GM12878 (cell line): ENCODE measurements around the gene ERICH2. TPM values are rescaled to one million over a fixed set of nuclear protein-coding genes. Genes with fewer than 3 reads are reported as not detected.

Source experiments
- ATAC-seq: fragments of 200-7000 bp; cut with Tn5 transposase; 3 replicates; pipeline ENCODE4 v1.9.1; 2020; ENCODE audit warnings: mild to moderate bottlenecking, moderate library complexity
- BruUV-seq: library from RNA; stranded (reverse); fragments of 400-500 nt; replicated peaks from 2 replicates; lab custom pipeline; 2021; lab: Mats Ljungman, UMichigan
- CTCF ChIA-PET: fragments of 300-600 bp; sonication (Branson Sonifier 250); formaldehyde crosslinking; extraction: SDS; loops from one replicate; lab custom pipeline; 2021; ENCODE audit warnings: inconsistent platforms; lab: Yijun Ruan, JAX
- POLR2A ChIA-PET: fragments of 350-600 bp; formaldehyde crosslinking; extraction: SDS; loops from one replicate; lab custom pipeline; 2021; ENCODE audit warnings: inconsistent platforms; lab: Charles Lee
- RAD21 ChIA-PET: fragments of 300-600 bp; sonication (Branson Sonifier 250); formaldehyde crosslinking; loops from one replicate; lab custom pipeline; 2023; ENCODE audit warnings: antibody characterized with exemption; ENCODE audit not compliant: unreplicated experiment; lab: Charles Lee
- SMC1A ChIA-PET: fragments of 300-600 bp; sonication (Branson Sonifier 250); formaldehyde crosslinking; loops from one replicate; lab custom pipeline; 2023; ENCODE audit not compliant: unreplicated experiment, uncharacterized antibody; lab: Charles Lee
- DNase-seq: peaks from one replicate; pipeline ENCODE4 v3.0.0-alpha.2; 2011; ENCODE audit warnings: low read depth, low spot score
- FAIRE-seq: peaks from 3 replicates; lab custom pipeline; 2011; peaks lifted over from hg19 to GRCh38; lab: Jason Lieb, UNC
- H2AFZ ChIP-seq: 2 replicates; pipeline ENCODE4 v1.6.0; 2011; ENCODE audit warnings: low read depth, low read length, control low read depth; ENCODE audit not compliant: control insufficient read depth
- H3K27ac ChIP-seq: 2 replicates; pipeline ENCODE4 v1.5.1; 2011; ENCODE audit warnings: control low read depth; ENCODE audit not compliant: control insufficient read depth, insufficient read depth
- H3K27me3 ChIP-seq, 2 experiments: replicated peaks in 1 of 2; 2 replicates each; pipeline versions ENCODE4 v1.6.0 to v1.6.1; 2011; ENCODE audit warnings: low read length in 1 of 2; ENCODE audit not compliant: control insufficient read depth in 2 of 2, insufficient read depth in 2 of 2
- H3K36me3 ChIP-seq, 2 experiments: 2 replicates each; pipeline ENCODE4 v1.5.1; 2011; ENCODE audit warnings: low read length in 1 of 2; ENCODE audit not compliant: control insufficient read depth in 2 of 2, insufficient read depth in 2 of 2
- H3K4me1 ChIP-seq: 2 replicates; pipeline ENCODE4 v1.6.1; 2011; ENCODE audit warnings: mild to moderate bottlenecking, low read length, moderate library complexity, mixed read lengths; ENCODE audit not compliant: control insufficient read depth, insufficient read depth
- H3K4me2 ChIP-seq: 2 replicates; pipeline ENCODE4 v1.6.0; 2011; ENCODE audit warnings: control low read depth; ENCODE audit not compliant: control insufficient read depth, insufficient read depth
- H3K4me3 ChIP-seq: fragments of 200-600 bp; sonication (generic); 2 replicates; pipeline ENCODE4 v1.5.1; 2016
- H3K79me2 ChIP-seq: 2 replicates; pipeline ENCODE4 v1.6.0; 2011; ENCODE audit warnings: low read length; ENCODE audit not compliant: control insufficient read depth, insufficient read depth
- H3K9ac ChIP-seq: 2 replicates; pipeline ENCODE4 v1.8.0; 2011; ENCODE audit warnings: low read length, control low read depth, mixed read lengths; ENCODE audit not compliant: control insufficient read depth, insufficient read depth
- H3K9me3 ChIP-seq: replicated peaks from 3 replicates; pipeline ENCODE4 v1.5.1; 2011; ENCODE audit warnings: mild to moderate bottlenecking, low read length; ENCODE audit not compliant: control insufficient read depth, insufficient read depth
- H4K20me1 ChIP-seq: 2 replicates; pipeline ENCODE4 v1.6.0; 2011; ENCODE audit not compliant: control insufficient read depth, insufficient read depth
- BHLHE40 ChIP-seq, 2 experiments: fragments of 450-650 bp in 1 of 2; IDR thresholded peaks; 2 replicates each; pipeline ENCODE4 v1.6.1; 2011 to 2017; ENCODE audit warnings: low read depth in 2 of 2, borderline replicate concordance in 1 of 2, improper control_type of control experiment in 1 of 2, low read length in 1 of 2, mild to moderate bottlenecking in 1 of 2
- BRCA1 ChIP-seq: IDR thresholded peaks from 2 replicates; pipeline ENCODE4 v1.6.1; 2011; ENCODE audit warnings: low read depth, low read length, improper control_type of control experiment
- JUNB ChIP-seq: IDR thresholded peaks from 2 replicates; pipeline ENCODE4 v1.6.1; 2016; ENCODE audit warnings: antibody characterized with exemption, mild to moderate bottlenecking
- NFXL1 ChIP-seq: fragments of 450-650 bp; IDR thresholded peaks from 2 replicates; pipeline ENCODE4 v1.6.1; 2017; ENCODE audit warnings: antibody characterized with exemption, mild to moderate bottlenecking, borderline replicate concordance
- NR2C1 ChIP-seq: fragments of 450-650 bp; IDR thresholded peaks from 2 replicates; pipeline ENCODE4 v1.6.1; 2017; ENCODE audit warnings: antibody characterized with exemption, mild to moderate bottlenecking, moderate library complexity
- RB1 ChIP-seq: fragments of 450-650 bp; formaldehyde crosslinking; IDR thresholded peaks from 2 replicates; pipeline ENCODE4 v1.6.1; 2017; ENCODE audit warnings: mild to moderate bottlenecking, borderline replicate concordance
- SIX5 ChIP-seq: IDR thresholded peaks from 2 replicates; pipeline ENCODE4 v1.6.1; 2011; ENCODE audit warnings: mild to moderate bottlenecking, low read depth, low read length, moderate library complexity; ENCODE audit not compliant: severe bottlenecking
- WGBS: methylation state at CpG from one replicate; pipeline ENCODE4 v1.1.6; 2016; ENCODE audit warnings: low lambda C conversion rate; ENCODE audit not compliant: insufficient replicate concordance, insufficient coverage; ENCODE audit errors: missing lambda C conversion rate; 5-methylcytosine and 5-hydroxymethylcytosine counted together
- in situ Hi-C: fragments of 300-500 bp; cut with MboI; formaldehyde crosslinking; loops from 9 replicates; pipeline ENCODE4 v1.14.3; 2018; ENCODE audit warnings: mixed read lengths
- intact Hi-C: fragments of 100-400 bp; cut with micrococcal nuclease; formaldehyde crosslinking; loops from one replicate; pipeline ENCODE4 v1.14.2; 2022; ENCODE audit not compliant: unreplicated experiment
- polyA plus RNA-seq, 11 experiments: library from polyadenylated mRNA; depleted of rRNA in 4 of 11; unstranded in 6 of 11; stranded (reverse) in 5 of 11; fragments of >200 nt; fragmentation: Nextera tagmentation in 4 of 11; fragmentation: Illumina TruSeq in 1 of 11; extraction: Ambion mirVana in 4 of 11; extraction: Trizol in 1 of 11; gene quantifications; 1 replicate in 1 of 11; 2 replicates in 10 of 11; pipeline versions ENCODE4 v1.2.1 to v1.2.3, GENCODE V29; 2011 to 2016; ENCODE audit warnings: inconsistent platforms in 2 of 11, missing spikeins in 2 of 11, low read depth in 1 of 11
- total RNA-seq, 4 experiments: library from RNA; depleted of rRNA in 3 of 4; stranded (reverse); fragments of >200 nt in 3 of 4; fragmentation: Illumina TruSeq in 1 of 4; extraction: Trizol in 1 of 4; gene quantifications; 2 replicates each; pipeline versions ENCODE4 v1.2.1 to v1.2.3, GENCODE V29; 2013 to 2021
- TF ChIP-seq, protein P1 (sequence below): IDR thresholded peaks from 2 replicates; pipeline ENCODE4 v1.6.1; 2012; ENCODE audit warnings: low read depth, low read length, improper control_type of control experiment
- TF ChIP-seq, protein P2 (sequence below): fragments of 450-650 bp; IDR thresholded peaks from 2 replicates; pipeline ENCODE4 v1.6.1; 2017; ENCODE audit warnings: borderline replicate concordance
- TF ChIP-seq, protein P3 (sequence below): fragments of 450-650 bp; IDR thresholded peaks from 2 replicates; pipeline ENCODE4 v1.6.1; 2018; ENCODE audit warnings: borderline replicate concordance, mild to moderate bottlenecking; ENCODE audit not compliant: partially characterized antibody

Gene ERICH2
- total and polyA plus RNA-seq, 10 of the 15 experiments (the other 5 are each of a cell fraction or from before 2014, with no cell fraction given), result not detected

DNA sequence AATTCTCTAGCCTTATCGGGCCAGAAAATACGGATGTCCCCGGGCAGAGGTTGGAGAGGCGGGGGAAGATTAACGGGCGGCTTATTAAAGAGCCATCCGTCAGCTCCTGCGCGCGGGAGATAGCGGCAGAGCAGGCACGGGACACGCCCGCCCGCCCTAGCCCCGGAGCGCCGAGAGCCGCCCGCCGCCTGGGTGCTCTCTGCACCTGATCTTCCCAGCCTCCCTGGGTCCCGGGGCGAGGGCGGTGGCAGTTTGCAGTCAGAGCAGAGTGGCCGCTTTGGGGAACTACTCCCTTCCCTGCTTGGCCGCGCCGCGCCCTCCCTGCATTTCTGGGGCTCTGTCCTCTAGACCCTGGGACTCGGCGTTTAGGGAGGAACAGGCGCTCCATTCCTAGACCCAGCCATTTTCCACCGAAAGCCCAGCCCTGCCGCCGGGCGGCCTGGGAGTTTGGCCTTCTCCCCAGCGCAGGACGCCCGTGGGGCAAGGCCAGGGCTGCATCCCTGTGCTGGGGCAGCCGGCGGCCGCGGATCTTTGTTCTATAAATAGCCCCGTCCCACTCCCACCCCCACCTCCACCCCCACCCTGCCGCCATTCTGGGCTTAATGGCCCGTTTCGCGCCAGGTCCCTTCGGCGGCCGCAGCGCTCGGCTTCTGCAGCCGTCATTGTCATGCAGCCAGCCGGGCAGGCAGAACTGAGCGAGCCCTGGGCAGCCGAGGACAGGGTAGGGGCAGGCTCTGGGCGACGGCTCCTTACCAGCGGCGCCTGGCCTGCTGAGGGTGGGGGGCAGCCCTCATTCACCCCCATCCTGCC lies 53.1 kb downstream of the ERICH2 start:
- no TSS peak for BruUV-seq
- no peaks in the 10 kb centered on the region; the same call in 2 of the 3 replicates for H3K9me3 ChIP-seq
- peaks cover 8 to 45% of the 10 kb centered on the region in 2 experiments for H3K27me3 ChIP-seq
- TF ChIP-seq, protein P1, sequence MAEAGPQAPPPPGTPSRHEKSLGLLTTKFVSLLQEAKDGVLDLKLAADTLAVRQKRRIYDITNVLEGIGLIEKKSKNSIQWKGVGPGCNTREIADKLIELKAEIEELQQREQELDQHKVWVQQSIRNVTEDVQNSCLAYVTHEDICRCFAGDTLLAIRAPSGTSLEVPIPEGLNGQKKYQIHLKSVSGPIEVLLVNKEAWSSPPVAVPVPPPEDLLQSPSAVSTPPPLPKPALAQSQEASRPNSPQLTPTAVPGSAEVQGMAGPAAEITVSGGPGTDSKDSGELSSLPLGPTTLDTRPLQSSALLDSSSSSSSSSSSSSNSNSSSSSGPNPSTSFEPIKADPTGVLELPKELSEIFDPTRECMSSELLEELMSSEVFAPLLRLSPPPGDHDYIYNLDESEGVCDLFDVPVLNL, result no peak
- no peak for TF ChIP-seq RB1
- peak in 1 of 2 experiments; percentile 25; a peak in 1 of 4 replicates for TF ChIP-seq BHLHE40 (IDR thresholded peaks at IDR 0.05; ENCODE audit: borderline replicate concordance in 1 of 2, low read depth in 2 of 2, low read length in 1 of 2)
- H2AFZ ChIP-seq, result no peak overlapping the region
- POLR2A ChIA-PET, result no interaction called here
- SMC1A ChIA-PET, result interaction anchor here (0.7 kb wide), 1 partner anchor 49 kb away, joined by 4 read pairs; no protein-coding TSS in a partner anchor
- FAIRE-seq (no peak), ATAC-seq (peak; percentile 38), DNase-seq (no peak)
- in situ Hi-C loops, result no loop called here
- peaks cover 10% of the 10 kb centered on the region for H3K4me1 ChIP-seq
- no peaks in the 10 kb centered on the region for H3K36me3 ChIP-seq
- no peak overlapping the region; the same call in 1 of the 2 replicates for H3K4me2 ChIP-seq
- H3K79me2 ChIP-seq, result no peaks in the 10 kb centered on the region
- H3K4me3 ChIP-seq, result no peak overlapping the region
- intact Hi-C loops, result no loop called here
- H3K27ac ChIP-seq, result no peak overlapping the region
- 24% methylated on average over 44 of the region's 61 CpGs for WGBS
- CTCF ChIA-PET, result interaction anchor here (1.0 kb wide), 1 partner anchor 12 kb away, joined by 3 read pairs; no protein-coding TSS in a partner anchor
- no peak overlapping the region for H3K9ac ChIP-seq
- RAD21 ChIA-PET, result no interaction called here
- H4K20me1 ChIP-seq, result 0 out of 2 replicates have a peak, but pooled peaks cover 4% of the 10 kb centered on the region

DNA sequence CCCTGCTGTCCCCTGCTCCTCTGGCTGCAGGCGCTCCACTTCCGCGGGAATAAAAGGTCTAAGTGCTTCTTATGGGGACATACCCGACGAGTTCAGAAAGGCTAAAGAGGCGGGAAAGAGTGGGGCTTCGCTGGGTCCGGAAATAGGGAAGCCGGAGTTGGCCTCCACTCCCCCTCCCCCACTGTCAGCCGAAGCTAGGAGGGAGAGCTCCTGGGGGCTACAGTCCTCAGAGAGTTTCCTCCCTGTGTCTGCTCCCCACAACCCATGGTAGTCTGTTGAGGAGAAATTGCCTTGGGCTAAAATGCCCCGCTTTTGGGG lies 53.7 kb downstream of the ERICH2 start:
- FAIRE-seq, result no peak
- H3K36me3 ChIP-seq, result no peaks in the 10 kb centered on the region
- ChIA-PET POLR2A (no interaction called here), SMC1A (interaction anchor here (1.5 kb wide), 1 partner anchor 583 kb away, joined by 3 read pairs; no protein-coding TSS in a partner anchor), CTCF (no interaction called here), RAD21 (interaction anchor here (1.4 kb wide), 1 partner anchor 53 kb away, joined by 3 read pairs; no protein-coding TSS in a partner anchor)
- peaks cover 10% of the 10 kb centered on the region for H3K4me1 ChIP-seq
- no peak overlapping the region for H3K9ac ChIP-seq
- DNase-seq, result no peak
- intact Hi-C loops (no loop called here), in situ Hi-C loops (no loop called here)
- no peak for ATAC-seq
- 16% methylated on average over 11 of the region's 11 CpGs for WGBS
- no TSS peak for BruUV-seq
- H2AFZ ChIP-seq, result no peak overlapping the region
- H3K4me3 ChIP-seq, result no peak overlapping the region
- H3K79me2 ChIP-seq, result no peaks in the 10 kb centered on the region
- H4K20me1 ChIP-seq, result 0 out of 2 replicates have a peak, but pooled peaks cover 4% of the 10 kb centered on the region
- H3K9me3 ChIP-seq, result no peaks in the 10 kb centered on the region; the same call in 2 of the 3 replicates
- no peak overlapping the region for H3K4me2 ChIP-seq
- no peak overlapping the region for H3K27ac ChIP-seq
- H3K27me3 ChIP-seq, result peaks cover 8 to 41% of the 10 kb centered on the region in 2 experiments
- TF ChIP-seq NR2C1 (no peak), BRCA1 (no peak), SIX5 (no peak), JUNB (no peak), BHLHE40 (IDR thresholded peaks at IDR 0.05; ENCODE audit: borderline replicate concordance in 1 of 2, low read depth in 2 of 2, low read length in 1 of 2) (no peak), NFXL1 (no peak)
- TF ChIP-seq, protein P2, sequence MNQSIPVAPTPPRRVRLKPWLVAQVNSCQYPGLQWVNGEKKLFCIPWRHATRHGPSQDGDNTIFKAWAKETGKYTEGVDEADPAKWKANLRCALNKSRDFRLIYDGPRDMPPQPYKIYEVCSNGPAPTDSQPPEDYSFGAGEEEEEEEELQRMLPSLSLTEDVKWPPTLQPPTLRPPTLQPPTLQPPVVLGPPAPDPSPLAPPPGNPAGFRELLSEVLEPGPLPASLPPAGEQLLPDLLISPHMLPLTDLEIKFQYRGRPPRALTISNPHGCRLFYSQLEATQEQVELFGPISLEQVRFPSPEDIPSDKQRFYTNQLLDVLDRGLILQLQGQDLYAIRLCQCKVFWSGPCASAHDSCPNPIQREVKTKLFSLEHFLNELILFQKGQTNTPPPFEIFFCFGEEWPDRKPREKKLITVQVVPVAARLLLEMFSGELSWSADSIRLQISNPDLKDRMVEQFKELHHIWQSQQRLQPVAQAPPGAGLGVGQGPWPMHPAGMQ, result no peak
- TF ChIP-seq, protein P3, sequence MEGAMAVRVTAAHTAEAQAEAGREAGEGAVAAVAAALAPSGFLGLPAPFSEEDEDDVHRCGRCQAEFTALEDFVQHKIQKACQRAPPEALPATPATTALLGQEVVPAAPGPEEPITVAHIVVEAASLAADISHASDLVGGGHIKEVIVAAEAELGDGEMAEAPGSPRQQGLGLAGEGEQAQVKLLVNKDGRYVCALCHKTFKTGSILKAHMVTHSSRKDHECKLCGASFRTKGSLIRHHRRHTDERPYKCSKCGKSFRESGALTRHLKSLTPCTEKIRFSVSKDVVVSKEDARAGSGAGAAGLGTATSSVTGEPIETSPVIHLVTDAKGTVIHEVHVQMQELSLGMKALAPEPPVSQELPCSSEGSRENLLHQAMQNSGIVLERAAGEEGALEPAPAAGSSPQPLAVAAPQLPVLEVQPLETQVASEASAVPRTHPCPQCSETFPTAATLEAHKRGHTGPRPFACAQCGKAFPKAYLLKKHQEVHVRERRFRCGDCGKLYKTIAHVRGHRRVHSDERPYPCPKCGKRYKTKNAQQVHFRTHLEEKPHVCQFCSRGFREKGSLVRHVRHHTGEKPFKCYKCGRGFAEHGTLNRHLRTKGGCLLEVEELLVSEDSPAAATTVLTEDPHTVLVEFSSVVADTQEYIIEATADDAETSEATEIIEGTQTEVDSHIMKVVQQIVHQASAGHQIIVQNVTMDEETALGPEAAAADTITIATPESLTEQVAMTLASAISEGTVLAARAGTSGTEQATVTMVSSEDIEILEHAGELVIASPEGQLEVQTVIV, result no peak
